Gastroesophageal sphincter (tissue), 4 donors: Measurements from ENCODE around the gene HNRNPA1. TPM values are rescaled to one million over a fixed set of nuclear protein-coding genes. Genes with fewer than 3 reads are reported as not detected.

Experiments used
- ATAC-seq: fragments of 150-250 bp; one replicate; pipeline ENCODE4 v1.9.1; 2016; ENCODE audit warnings: mild to moderate bottlenecking, moderate library complexity
- H3K27ac ChIP-seq, 4 donors: fragments of 200-600 bp; sonication (generic) in 3 of 4; 1 replicate in 3 of 4; 2 replicates in 1 of 4; pipeline ENCODE4 v1.5.1; 2016 to 2019
- H3K27me3 ChIP-seq: fragments of 200-600 bp; sonication (generic); one replicate; pipeline ENCODE4 v1.5.1; 2019
- H3K36me3 ChIP-seq, 2 donors: fragments of 200-600 bp; sonication (generic); one replicate each; pipeline ENCODE4 v1.5.1; 2019; ENCODE audit warnings: control low read depth in 1 of 2
- H3K4me1 ChIP-seq, 3 donors: fragments of 200-600 bp; sonication (generic); 1 replicate in 2 of 3; 2 replicates in 1 of 3; pipeline ENCODE4 v1.5.1; 2016 to 2019; ENCODE audit warnings: control low read depth in 2 of 3
- H3K4me3 ChIP-seq, 2 donors: fragments of 200-600 bp; sonication (generic); one replicate each; pipeline ENCODE4 v1.5.1; 2019; ENCODE audit warnings: mild to moderate bottlenecking in 1 of 2, moderate library complexity in 1 of 2
- H3K9me3 ChIP-seq, 3 donors: fragments of 200-600 bp; sonication (generic); one replicate each; pipeline ENCODE4 v1.5.1; 2017 to 2019; ENCODE audit warnings: control low read depth in 2 of 3
- EP300 ChIP-seq: sonication (generic); formaldehyde crosslinking; IDR thresholded peaks from one replicate; pipeline ENCODE4 v1.6.1; 2017; ENCODE audit warnings: antibody characterized with exemption, mild to moderate bottlenecking
- POLR2A ChIP-seq, 2 donors: fragments of 450-650 bp; IDR thresholded peaks; one replicate each; pipeline ENCODE4 v1.6.1; 2017; ENCODE audit warnings: antibody characterized with exemption in 2 of 2, mild to moderate bottlenecking in 2 of 2, moderate library complexity in 1 of 2
- POLR2AphosphoS5 ChIP-seq: sonication (generic); formaldehyde crosslinking; IDR thresholded peaks from one replicate; pipeline ENCODE4 v1.6.1; 2017; ENCODE audit warnings: antibody characterized with exemption
- WGBS, 2 donors: methylation state at CpG; one replicate each; pipeline ENCODE4 v1.1.5; 2018; ENCODE audit warnings: low coverage in 1 of 2; 5-methylcytosine and 5-hydroxymethylcytosine counted together
- total RNA-seq, 4 donors: library from RNA; depleted of rRNA; stranded (reverse); fragments of >200 nt; gene quantifications; one replicate each; pipeline ENCODE4 v1.1.0, GENCODE V29; 2016
- TF ChIP-seq, protein P1 (sequence below), 4 experiments: fragments of 200-600 bp in 2 of 4; fragments of 450-650 bp in 2 of 4; sonication (generic) in 1 of 4; IDR thresholded peaks; one replicate each; pipeline ENCODE4 v1.5.1; 2017 to 2019; ENCODE audit warnings: antibody characterized with exemption in 4 of 4, mild to moderate bottlenecking in 2 of 4, moderate library complexity in 2 of 4

Gene HNRNPA1
- total RNA-seq, 4 donors from 2014 or later = 250 to 459 (median 349) TPM

DNA sequence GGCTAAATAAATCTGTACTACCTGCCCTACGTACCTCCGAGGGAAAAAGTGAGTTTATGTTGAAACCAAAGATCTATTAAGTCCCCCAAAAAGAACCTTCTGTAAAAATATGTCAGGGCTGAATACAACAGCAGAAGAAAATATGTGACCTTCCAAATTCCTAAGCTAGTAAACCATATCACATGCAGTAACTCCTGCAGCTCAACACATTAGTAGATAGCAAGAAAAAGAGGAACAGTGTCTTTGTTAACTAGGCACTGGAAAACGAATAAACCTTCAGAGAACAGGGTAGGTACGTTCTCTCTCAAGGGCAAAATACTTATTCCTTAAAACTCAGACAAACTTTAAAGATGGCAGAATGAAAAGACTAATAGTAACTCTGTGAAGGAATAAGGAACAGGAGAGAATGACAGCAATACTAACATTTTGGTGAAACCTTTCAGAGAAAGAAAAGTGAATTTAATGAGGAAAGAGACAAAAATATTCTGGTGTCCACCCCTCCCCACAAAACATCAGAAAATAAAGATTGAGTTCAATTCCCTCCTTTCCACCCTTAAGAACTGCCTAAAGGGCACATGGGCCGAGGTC lies 18.6 kb upstream of the HNRNPA1 start:
- peaks cover 0 to 7% of the 10 kb centered on the region in 2 donors for H3K36me3 ChIP-seq
- WGBS, 2 donors = 36 to 59% methylated on average over 5 of the region's 5 CpGs
- peaks cover 19 to 60% (median 19%) of the 10 kb centered on the region in 3 donors for H3K4me1 ChIP-seq
- no peak overlapping the region for H3K4me3 ChIP-seq
- no peak for ATAC-seq
- TF ChIP-seq POLR2A (IDR thresholded peaks at IDR 0.05) = no peak
- no peak for TF ChIP-seq EP300
- TF ChIP-seq, protein P1, sequence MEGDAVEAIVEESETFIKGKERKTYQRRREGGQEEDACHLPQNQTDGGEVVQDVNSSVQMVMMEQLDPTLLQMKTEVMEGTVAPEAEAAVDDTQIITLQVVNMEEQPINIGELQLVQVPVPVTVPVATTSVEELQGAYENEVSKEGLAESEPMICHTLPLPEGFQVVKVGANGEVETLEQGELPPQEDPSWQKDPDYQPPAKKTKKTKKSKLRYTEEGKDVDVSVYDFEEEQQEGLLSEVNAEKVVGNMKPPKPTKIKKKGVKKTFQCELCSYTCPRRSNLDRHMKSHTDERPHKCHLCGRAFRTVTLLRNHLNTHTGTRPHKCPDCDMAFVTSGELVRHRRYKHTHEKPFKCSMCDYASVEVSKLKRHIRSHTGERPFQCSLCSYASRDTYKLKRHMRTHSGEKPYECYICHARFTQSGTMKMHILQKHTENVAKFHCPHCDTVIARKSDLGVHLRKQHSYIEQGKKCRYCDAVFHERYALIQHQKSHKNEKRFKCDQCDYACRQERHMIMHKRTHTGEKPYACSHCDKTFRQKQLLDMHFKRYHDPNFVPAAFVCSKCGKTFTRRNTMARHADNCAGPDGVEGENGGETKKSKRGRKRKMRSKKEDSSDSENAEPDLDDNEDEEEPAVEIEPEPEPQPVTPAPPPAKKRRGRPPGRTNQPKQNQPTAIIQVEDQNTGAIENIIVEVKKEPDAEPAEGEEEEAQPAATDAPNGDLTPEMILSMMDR (IDR thresholded peaks at IDR 0.05) = no peak
- no peak for TF ChIP-seq POLR2AphosphoS5
- H3K9me3 ChIP-seq = no peaks in the 10 kb centered on the region
- H3K27me3 ChIP-seq = no peaks in the 10 kb centered on the region
- H3K27ac ChIP-seq = peak overlapping the region in 2 of 4 donors; percentile 5 to 31

DNA sequence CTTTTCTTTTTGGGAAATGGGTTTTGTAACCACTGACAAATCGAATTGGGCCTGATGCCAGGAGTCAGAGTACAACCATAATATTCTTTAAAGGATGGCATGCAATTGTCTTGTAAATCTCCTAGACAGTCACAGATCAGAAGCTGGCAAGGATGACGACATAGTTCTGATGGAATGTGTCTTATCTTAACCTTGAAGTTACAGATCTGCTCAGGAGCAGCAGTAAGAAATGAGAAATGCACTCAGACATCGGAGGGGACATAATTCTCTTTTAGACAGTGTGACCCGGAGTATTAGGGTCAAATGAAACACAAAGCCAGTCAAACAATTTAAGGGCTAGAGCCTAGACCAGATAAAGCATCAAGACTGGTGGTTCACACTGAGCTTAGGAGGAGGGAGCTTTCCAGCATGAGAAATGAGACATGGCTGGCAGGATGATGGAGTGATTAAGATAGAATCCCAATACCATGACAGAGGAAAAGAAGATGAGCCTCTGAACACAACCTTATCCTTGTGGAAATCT lies 18.1 kb upstream of the HNRNPA1 start:
- 31 to 47% methylated on average over 2 to 4 of the region's 4 CpGs for WGBS, 2 donors
- Histone ChIP-seq H3K36me3 (peaks cover 0 to 1% of the 10 kb centered on the region in 2 donors), H3K4me3 (no peak overlapping the region), H3K9me3 (no peaks in the 10 kb centered on the region), H3K27ac (peak overlapping the region in 2 of 4 donors; percentile 3 to 17), H3K4me1 (peaks cover 19 to 54% (median 19%) of the 10 kb centered on the region in 3 donors), H3K27me3 (no peaks in the 10 kb centered on the region)
- TF ChIP-seq POLR2A (IDR thresholded peaks at IDR 0.05) (no peak), POLR2AphosphoS5 (no peak), EP300 (no peak)
- TF ChIP-seq, protein P1 (IDR thresholded peaks at IDR 0.05) = no peak
- ATAC-seq = no peak

DNA sequence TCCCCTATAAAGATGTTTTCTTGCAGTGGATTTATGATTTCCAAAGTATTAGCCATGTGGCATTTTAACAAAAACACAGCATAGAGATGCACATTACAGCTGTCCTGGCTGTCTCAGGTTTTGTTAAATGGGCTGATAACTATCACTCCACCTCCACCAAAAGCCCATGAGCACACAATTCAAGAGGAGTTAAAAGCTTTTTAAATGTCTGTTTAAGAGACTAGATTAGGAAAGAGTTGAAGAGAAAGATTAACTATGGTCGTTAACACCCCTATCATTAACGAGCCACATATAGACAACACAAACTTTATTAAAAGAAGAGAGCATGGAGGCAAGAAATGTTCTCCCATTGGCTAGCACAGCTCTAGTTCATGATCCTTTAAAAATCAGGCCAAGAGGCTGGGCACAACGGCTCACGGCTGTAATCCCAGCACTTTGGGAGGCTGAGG lies 15.1 kb upstream of the HNRNPA1 start:
- Histone ChIP-seq H3K4me3 (no peak overlapping the region), H3K9me3 (no peaks in the 10 kb centered on the region), H3K36me3 (no peaks in the 10 kb centered on the region), H3K27ac (no peak overlapping the region), H3K4me1 (peaks cover 6 to 25% (median 12%) of the 10 kb centered on the region in 3 donors), H3K27me3 (no peaks in the 10 kb centered on the region)
- TF ChIP-seq, protein P1 (IDR thresholded peaks at IDR 0.05) = no peak
- TF ChIP-seq POLR2AphosphoS5 (no peak), POLR2A (IDR thresholded peaks at IDR 0.05) (no peak), EP300 (no peak)
- ATAC-seq = no peak
- 65 to 93% methylated on average over 4 of the region's 4 CpGs for WGBS, 2 donors

DNA sequence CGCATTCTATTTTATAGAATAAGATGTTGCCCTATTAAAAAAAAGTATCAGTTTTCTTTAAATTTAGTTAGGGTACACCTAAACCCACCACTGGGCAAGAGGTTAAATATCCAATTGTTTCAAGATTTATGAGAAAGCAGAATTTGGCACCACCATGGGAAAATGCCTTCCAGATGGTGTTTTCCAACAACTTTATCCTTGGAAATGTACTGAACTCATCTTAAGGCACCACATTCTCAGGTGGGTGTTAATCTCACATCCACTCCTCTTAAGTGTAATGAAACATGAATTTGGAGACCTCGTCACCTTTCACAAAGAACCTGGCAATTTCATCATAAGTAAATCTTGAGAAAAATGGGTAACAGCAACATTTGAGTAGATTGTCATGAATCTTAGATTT lies 13.7 kb upstream of the HNRNPA1 start:
- Histone ChIP-seq H3K9me3 (no peaks in the 10 kb centered on the region), H3K4me1 (peaks cover 5 to 10% (median 7%) of the 10 kb centered on the region in 3 donors), H3K27me3 (no peaks in the 10 kb centered on the region), H3K36me3 (no peaks in the 10 kb centered on the region), H3K4me3 (no peak overlapping the region), H3K27ac (no peak overlapping the region)
- 95% methylated on average over 2 of the region's 2 CpGs for WGBS, 2 donors
- ATAC-seq = no peak
- TF ChIP-seq POLR2AphosphoS5 (no peak), EP300 (no peak), POLR2A (IDR thresholded peaks at IDR 0.05) (no peak)
- TF ChIP-seq, protein P1 (IDR thresholded peaks at IDR 0.05) = no peak

DNA sequence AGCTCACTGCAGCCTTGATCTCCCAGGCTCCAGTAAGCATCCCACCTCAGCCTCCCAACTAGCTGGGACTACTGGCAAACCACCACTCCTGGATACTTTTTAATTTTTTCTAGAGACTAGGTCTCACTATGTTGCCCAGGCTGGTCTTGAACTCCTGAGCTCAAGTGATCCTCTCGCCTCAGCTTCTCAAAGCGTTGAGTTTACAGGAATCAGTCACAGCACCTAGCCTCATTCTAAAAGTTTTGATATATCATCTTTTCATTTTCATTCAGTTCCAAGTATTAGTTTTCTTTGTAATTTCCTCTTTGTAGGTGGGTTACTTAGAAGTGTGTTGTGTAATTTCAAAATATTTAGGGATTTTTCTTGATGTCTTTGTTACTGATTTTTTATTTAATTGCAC lies 10.2 kb upstream of the HNRNPA1 start:
- no peak overlapping the region for H3K4me3 ChIP-seq
- H3K36me3 ChIP-seq = peaks cover 0 to 15% of the 10 kb centered on the region in 2 donors
- TF ChIP-seq POLR2A (IDR thresholded peaks at IDR 0.05) (no peak), EP300 (no peak), POLR2AphosphoS5 (no peak)
- TF ChIP-seq, protein P1 (IDR thresholded peaks at IDR 0.05) = no peak
- no peak overlapping the region for H3K27ac ChIP-seq
- H3K27me3 ChIP-seq = no peaks in the 10 kb centered on the region
- peaks cover 0 to 20% (median 0%) of the 10 kb centered on the region in 3 donors for H3K4me1 ChIP-seq
- H3K9me3 ChIP-seq = no peaks in the 10 kb centered on the region
- no peak for ATAC-seq
- WGBS, 2 donors = 100% methylated on average over 2 of the region's 2 CpGs; no CpG with 5 or more reads in 1 of the 2 donors
